Lower lobe of right lung (tissue), 2 donors: ENCODE results near the gene EPHB6. TPM values are rescaled to one million over a fixed set of nuclear protein-coding genes. Genes with fewer than 3 reads are reported as not detected.

Source experiments
- ATAC-seq, 2 donors: fragments of 200-7000 bp; cut with Tn5 transposase; one replicate each; pipeline ENCODE4 v1.9.1; 2020 to 2022; ENCODE audit warnings: mild to moderate bottlenecking in 2 of 2, moderate library complexity in 2 of 2
- DNase-seq: peaks from one replicate; pipeline ENCODE4 v3.0.0-alpha.2; 2020
- H3K27ac ChIP-seq: fragments of 200-600 bp; one replicate; pipeline ENCODE4 v1.8.0; 2022
- H3K27me3 ChIP-seq: fragments of 200-600 bp; one replicate; pipeline ENCODE4 v1.8.0; 2022; ENCODE audit warnings: low read depth
- H3K36me3 ChIP-seq: fragments of 200-600 bp; one replicate; pipeline ENCODE4 v1.8.0; 2022; ENCODE audit warnings: mild to moderate bottlenecking
- H3K4me1 ChIP-seq: fragments of 200-600 bp; one replicate; pipeline ENCODE4 v1.8.0; 2022
- H3K4me3 ChIP-seq: fragments of 200-600 bp; one replicate; pipeline ENCODE4 v1.8.0; 2022; ENCODE audit warnings: mild to moderate bottlenecking
- H3K9me3 ChIP-seq: fragments of 200-600 bp; one replicate; pipeline ENCODE4 v1.8.0; 2022
- CTCF ChIP-seq: fragments of 200-600 bp; IDR thresholded peaks from one replicate; pipeline ENCODE4 v1.8.0; 2022; ENCODE audit warnings: antibody characterized with exemption, mild to moderate bottlenecking
- intact Hi-C: fragments of 100-400 bp; cut with DNase I; formaldehyde crosslinking; loops from one replicate; pipeline ENCODE4 v1.11.0; 2022
- total RNA-seq: library from RNA; stranded (reverse); fragmentation: NEBNext Ultra II Directional; extraction: Animal tissue kit (Norgen Biotek cat#: 25700); gene quantifications from one replicate; pipeline ENCODE4 v1.2.1, GENCODE V29; 2021
- donor health status: DM: no; HTN: yes; CAD: no; lungs with severe emphysema.

Gene EPHB6
- total RNA-seq, 1 donor from 2014 or later: 12.2 TPM

DNA sequence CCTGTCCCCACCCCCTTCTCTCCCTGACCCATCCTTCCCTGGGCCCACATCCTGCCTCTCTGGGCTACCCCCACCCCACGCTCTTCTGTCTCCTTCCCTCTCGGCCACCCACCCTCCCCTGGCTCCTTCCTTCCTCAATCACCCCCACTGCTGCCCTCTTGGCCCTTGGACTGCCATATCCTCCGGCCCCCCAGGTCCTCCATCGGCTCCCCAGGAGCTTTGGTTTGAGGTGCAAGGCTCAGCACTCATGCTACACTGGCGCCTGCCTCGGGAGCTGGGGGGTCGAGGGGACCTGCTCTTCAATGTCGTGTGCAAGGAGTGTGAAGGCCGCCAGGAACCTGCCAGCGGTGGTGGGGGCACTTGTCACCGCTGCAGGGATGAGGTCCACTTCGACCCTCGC, 10.9 kb downstream of the EPHB6 start:
- no peaks in the 10 kb centered on the region for H3K27me3 ChIP-seq
- H3K9me3 ChIP-seq: no peaks in the 10 kb centered on the region
- intact Hi-C loops: no loop called here
- no peaks in the 10 kb centered on the region for H3K4me1 ChIP-seq
- ATAC-seq (no peak), DNase-seq (no peak)
- no peak overlapping the region for H3K4me3 ChIP-seq
- peaks cover 5% of the 10 kb centered on the region for H3K36me3 ChIP-seq
- H3K27ac ChIP-seq: no peak overlapping the region
- TF ChIP-seq CTCF: no peak

DNA sequence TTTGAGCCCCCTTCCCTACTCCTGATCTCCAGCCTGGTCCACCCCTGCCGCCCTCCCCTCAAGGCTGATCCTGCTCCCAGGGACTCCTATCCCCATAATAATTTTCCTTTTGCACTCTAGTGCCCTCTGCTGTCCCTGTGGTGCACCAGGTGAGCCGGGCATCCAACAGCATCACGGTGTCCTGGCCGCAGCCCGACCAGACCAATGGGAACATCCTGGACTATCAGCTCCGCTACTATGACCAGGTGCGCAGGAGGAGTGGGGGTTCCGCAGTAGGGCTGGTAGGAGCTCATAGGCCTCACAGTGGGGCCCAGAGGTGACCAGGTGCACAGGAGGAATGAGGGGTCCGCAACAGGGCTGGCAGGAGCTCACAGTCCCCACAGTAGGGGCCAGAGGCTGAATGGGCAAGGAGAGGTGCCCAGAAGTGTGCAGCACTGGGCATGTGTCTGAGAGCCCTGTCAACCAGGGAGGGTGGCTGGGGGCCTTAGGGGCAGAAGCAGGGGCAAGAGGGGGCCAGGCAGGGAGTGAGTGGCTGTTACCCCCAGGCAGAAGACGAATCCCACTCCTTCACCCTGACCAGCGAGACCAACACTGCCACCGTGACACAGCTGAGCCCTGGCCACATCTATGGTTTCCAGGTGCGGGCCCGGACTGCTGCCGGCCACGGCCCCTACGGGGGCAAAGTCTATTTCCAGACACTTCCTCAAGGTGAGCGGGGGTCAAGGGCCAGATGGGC, 11.7 kb downstream of the EPHB6 start:
- Histone ChIP-seq H3K9me3 (no peaks in the 10 kb centered on the region), H3K27ac (no peak overlapping the region), H3K4me1 (no peaks in the 10 kb centered on the region), H3K36me3 (peaks cover 5% of the 10 kb centered on the region), H3K27me3 (no peaks in the 10 kb centered on the region), H3K4me3 (no peak overlapping the region)
- intact Hi-C loops: no loop called here
- TF ChIP-seq CTCF: peak; percentile 56
- peak; percentile 57 to 80 for ATAC-seq
- DNase-seq: no peak

DNA sequence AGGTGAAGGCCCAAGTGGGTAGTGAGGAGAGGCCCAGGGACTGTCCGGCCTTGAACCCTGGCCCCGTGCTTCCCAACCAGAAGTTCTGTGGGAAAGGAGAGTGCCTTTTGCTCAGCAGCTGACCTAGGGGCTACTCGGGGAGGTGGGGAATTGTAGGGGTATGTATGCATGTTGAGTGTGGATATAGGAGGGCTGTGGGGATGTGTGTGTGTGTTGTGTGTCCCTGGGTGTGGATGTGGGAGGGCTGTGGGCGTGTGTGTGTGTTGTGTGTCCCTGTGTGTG, 12.2 kb downstream of the EPHB6 start:
- Histone ChIP-seq H3K27ac (no peak overlapping the region), H3K4me3 (no peak overlapping the region), H3K36me3 (peaks cover 5% of the 10 kb centered on the region), H3K4me1 (no peaks in the 10 kb centered on the region), H3K27me3 (no peaks in the 10 kb centered on the region), H3K9me3 (no peaks in the 10 kb centered on the region)
- TF ChIP-seq CTCF: no peak
- no peak for ATAC-seq
- DNase-seq: no peak
- intact Hi-C loops: no loop called here

- H3K9me3 ChIP-seq: no peaks in the 10 kb centered on the region
- intact Hi-C loops: no loop called here
These were observed 12.7 kb downstream of the EPHB6 start for GRCh38 chr7:142867398-142868187.

More at GRCh38 chr7:142867398-142868187, 12.7 kb downstream of the EPHB6 start:
- peaks cover 5% of the 10 kb centered on the region for H3K36me3 ChIP-seq
- H3K27me3 ChIP-seq: no peaks in the 10 kb centered on the region
- ATAC-seq (no peak), DNase-seq (no peak)
- H3K4me1 ChIP-seq: no peaks in the 10 kb centered on the region
- H3K4me3 ChIP-seq: no peak overlapping the region
- no peak overlapping the region for H3K27ac ChIP-seq
- TF ChIP-seq CTCF: no peak
